Peyer's patch (tissue), 4 donors: ENCODE data around the gene CFAP126. TPM values are rescaled to one million over a fixed set of nuclear protein-coding genes. Genes with fewer than 3 reads are reported as not detected.

Source experiments
- small RNA-seq, 2 donors: library from RNA; depleted of rRNA; stranded (forward); fragments of <200 nt; gene quantifications; one replicate each; pipeline ENCODE3, GENCODE V24; 2016
- total RNA-seq, 4 donors: library from RNA; depleted of rRNA; stranded (reverse); fragments of >200 nt; gene quantifications; one replicate each; pipeline ENCODE4 v1.1.0, GENCODE V29; 2016

CFAP126 gene
- total RNA-seq, 4 donors from 2014 or later: not detected

Small RNAs within 50 kb of the gene (small RNA-seq; reads per million reads assigned to genes)
- gene AL592295.2: 0 reads per million in 2 donors
- gene RNU6-481P: 0 reads per million in 2 donors

Other genes starting within 250 kb of the CFAP126 start
- 10 to 100 TPM; 11.6 to 68.5 (median 15.2) TPM for gene PFDN2, start 249.8 kb downstream of the CFAP126 start, total RNA-seq
- 100 to 1,000 TPM in 3 of 4 donors, 10 to 100 TPM in 1; 54.5 to 148 (median 120) TPM for gene NIT1, start 249.8 kb downstream of the CFAP126 start, total RNA-seq
- 10 to 100 TPM; 23.0 to 48.7 (median 31.4) TPM for gene DEDD, start 235.2 kb downstream of the CFAP126 start, total RNA-seq
- gene UFC1, start 213.9 kb downstream of the CFAP126 start, total RNA-seq: 10 to 100 TPM; 36.9 to 82.5 (median 61.7) TPM
- gene USP21, start 208.4 kb downstream of the CFAP126 start, total RNA-seq: 10 to 100 TPM; 11.6 to 52.8 (median 39.0) TPM
- gene PPOX, start 201.4 kb downstream of the CFAP126 start, total RNA-seq: 10 to 100 TPM in 3 of 4 donors, 1 to 10 TPM in 1; 9.5 to 38.0 (median 20.9) TPM
- 10 to 100 TPM; 25.2 to 34.1 (median 29.4) TPM for gene B4GALT3, start 190.4 kb downstream of the CFAP126 start, total RNA-seq
- 10 to 100 TPM in 1 of 4 donors, 1 to 10 TPM in 2, under 1 TPM in 1; 0.18 to 65.2 (median 1.9) TPM for gene ADAMTS4, start 168.8 kb downstream of the CFAP126 start, total RNA-seq
- 100 to 1,000 TPM; 157 to 192 (median 176) TPM for gene NDUFS2, start 165.5 kb downstream of the CFAP126 start, total RNA-seq
- 10 to 100 TPM in 2 of 4 donors, 1 to 10 TPM in 1, not detected in 1; 5.1 to 33.8 (median 11.9) TPM for gene FCER1G, start 152.6 kb downstream of the CFAP126 start, total RNA-seq
- not detected for gene APOA2, start 144.2 kb downstream of the CFAP126 start, total RNA-seq
- gene TOMM40L, start 141.8 kb downstream of the CFAP126 start, total RNA-seq: 10 to 100 TPM in 3 of 4 donors, 1 to 10 TPM in 1; 8.3 to 32.2 (median 24.9) TPM
- gene NR1I3, start 129.7 kb downstream of the CFAP126 start, total RNA-seq: 1 to 10 TPM in 1 of 4 donors, not detected in 3; 3.2 TPM
- gene PCP4L1, start 109.1 kb downstream of the CFAP126 start, total RNA-seq: not detected
- gene MPZ, start 57.9 kb downstream of the CFAP126 start, total RNA-seq: 1 to 10 TPM in 3 of 4 donors, not detected in 1; 1.5 to 3.3 (median 2.3) TPM
- gene SDHC, start 53.5 kb downstream of the CFAP126 start, total RNA-seq: 10 to 100 TPM; 33.3 to 85.5 (median 60.6) TPM
- 10 to 100 TPM in 1 of 4 donors, 1 to 10 TPM in 3; 3.3 to 14.3 (median 5.9) TPM for gene FCGR2A, start 137.6 kb upstream of the CFAP126 start, total RNA-seq
- 1 to 10 TPM in 2 of 4 donors, under 1 TPM in 2; 0.35 to 5.8 (median 0.91) TPM for gene HSPA6, start 156.7 kb upstream of the CFAP126 start, total RNA-seq
- gene FCGR3A, start 181.9 kb upstream of the CFAP126 start, total RNA-seq: 1 to 10 TPM in 1 of 4 donors, under 1 TPM in 1, not detected in 2; 0.53 to 2.8 TPM